Activated CD8-positive, alpha-beta memory T cell treated with anti-CD3 and anti-CD28 coated beads for 48 hours (primary cell): ENCODE results near the gene DCXR.

Source experiments
- DNase-seq, 3 experiments: peaks; one replicate each; pipeline ENCODE4 v3.0.0-alpha.2; 2020; ENCODE audit warnings: low read depth in 2 of 3, low spot score in 2 of 3

The DCXR gene

GRCh38 chr17:82037092-82037888 is at the start of gene DCXR:
Gene DCXR, minus strand, starts transcription at chr17:82037697. Its CDS starts 15 bp downstream, at chr17:82037682.
- DNase-seq, result peak; percentile 82 to 93 (median 88)

GRCh38 chr17:82085931-82086764 is 48.7 kb upstream of the DCXR start:
- DNase-seq, result no peak

- no peak for DNase-seq
These were observed 47.7 kb upstream of the DCXR start for GRCh38 chr17:82085031-82085861.

GRCh38 chr17:82084373-82085030 is 47.0 kb upstream of the DCXR start:
- no peak for DNase-seq

- DNase-seq, result no peak
These were observed 46.2 kb upstream of the DCXR start for GRCh38 chr17:82083533-82084359.

- no peak for DNase-seq
These were observed 45.5 kb upstream of the DCXR start for GRCh38 chr17:82083009-82083408.

- DNase-seq, result no peak
These were observed 45.0 kb upstream of the DCXR start for GRCh38 chr17:82082456-82082855.

GRCh38 chr17:82081966-82082365 is 44.5 kb upstream of the DCXR start:
- no peak for DNase-seq

- no peak for DNase-seq
These were observed 44.0 kb upstream of the DCXR start for GRCh38 chr17:82081546-82081945.

- no peak for DNase-seq
These were observed 43.4 kb upstream of the DCXR start for GRCh38 chr17:82080789-82081464.

GRCh38 chr17:82080048-82080788 is 42.7 kb upstream of the DCXR start:
- DNase-seq, result no peak

- DNase-seq, result no peak
These were observed 41.6 kb upstream of the DCXR start for GRCh38 chr17:82079001-82079677.

- no peak for DNase-seq
These were observed 40.9 kb upstream of the DCXR start for GRCh38 chr17:82078433-82078832.

- no peak for DNase-seq
These were observed 40.3 kb upstream of the DCXR start for GRCh38 chr17:82077617-82078358.

- DNase-seq, result no peak
These were observed 39.5 kb upstream of the DCXR start for GRCh38 chr17:82076785-82077591.

- no peak for DNase-seq
These were observed 38.7 kb upstream of the DCXR start for GRCh38 chr17:82076018-82076784.
